BJ (cell line): ENCODE data around the gene GOLGA3. TPM values are rescaled to one million over a fixed set of nuclear protein-coding genes. Genes with fewer than 3 reads are reported as not detected.

Experiments
- CTCF ChIA-PET: fragments of 350-600 bp; formaldehyde crosslinking; extraction: SDS; loops from one replicate; lab custom pipeline; 2021; ENCODE audit warnings: antibody characterized with exemption, inconsistent platforms; lab: Yijun Ruan, JAX
- POLR2A ChIA-PET: fragments of 300-600 bp; sonication (Branson Sonifier 250); formaldehyde crosslinking; extraction: SDS; loops from one replicate; lab custom pipeline; 2021; ENCODE audit warnings: antibody characterized with exemption; lab: Charles Lee
- DNase-seq: peaks from one replicate; pipeline ENCODE4 v3.0.0-alpha.2; 2011; ENCODE audit warnings: low read depth
- H3K27me3 ChIP-seq: 2 replicates; pipeline ENCODE4 v1.6.0; 2011; ENCODE audit warnings: low read length; ENCODE audit not compliant: control insufficient read depth, insufficient read depth
- H3K36me3 ChIP-seq: 2 replicates; pipeline ENCODE4 v1.5.1; 2011; ENCODE audit warnings: low read length; ENCODE audit not compliant: control insufficient read depth, insufficient read depth
- H3K4me3 ChIP-seq: 2 replicates; pipeline ENCODE4 v1.5.1; 2011; ENCODE audit warnings: low read depth, mild to moderate bottlenecking, control low read depth, low read length
- polyA plus RNA-seq: library from polyadenylated mRNA; depleted of rRNA; stranded (reverse); fragments of >200 nt; gene quantifications from 2 replicates; pipeline ENCODE4 v1.2.3, GENCODE V29; 2011
- TF ChIP-seq, protein P1 (sequence below): IDR thresholded peaks from 2 replicates; pipeline ENCODE4 v1.5.1; 2011; ENCODE audit warnings: low read depth, mild to moderate bottlenecking, control low read depth, inconsistent platforms, low read length, moderate library complexity; ENCODE audit not compliant: insufficient read depth

Gene GOLGA3
- polyA plus RNA-seq, 1 experiment, result 26.0 TPM

DNA sequence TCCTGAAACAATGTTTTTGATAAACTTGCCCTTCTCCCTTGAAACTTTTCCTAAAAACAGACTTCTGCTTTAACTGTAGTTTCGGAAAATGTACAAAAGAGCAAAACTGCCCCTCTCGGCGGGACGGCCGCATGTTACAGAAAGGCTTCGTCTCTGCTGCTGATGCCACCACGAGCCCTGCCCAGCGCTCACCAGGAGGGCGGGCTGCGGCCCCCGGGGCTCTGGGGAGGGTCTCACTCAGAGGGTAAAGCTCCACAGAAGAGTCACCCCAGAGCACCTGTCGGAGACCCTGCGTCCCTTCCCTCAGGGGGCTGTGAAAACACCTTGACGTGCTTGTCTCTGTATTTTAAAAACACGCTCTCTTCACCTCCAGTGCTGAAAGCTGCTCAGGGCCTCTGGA lies 12.5 kb upstream of the GOLGA3 start:
- Histone ChIP-seq H3K4me3 (no peak overlapping the region), H3K27me3 (no peaks in the 10 kb centered on the region), H3K36me3 (peaks cover 29% of the 10 kb centered on the region)
- TF ChIP-seq, protein P1, sequence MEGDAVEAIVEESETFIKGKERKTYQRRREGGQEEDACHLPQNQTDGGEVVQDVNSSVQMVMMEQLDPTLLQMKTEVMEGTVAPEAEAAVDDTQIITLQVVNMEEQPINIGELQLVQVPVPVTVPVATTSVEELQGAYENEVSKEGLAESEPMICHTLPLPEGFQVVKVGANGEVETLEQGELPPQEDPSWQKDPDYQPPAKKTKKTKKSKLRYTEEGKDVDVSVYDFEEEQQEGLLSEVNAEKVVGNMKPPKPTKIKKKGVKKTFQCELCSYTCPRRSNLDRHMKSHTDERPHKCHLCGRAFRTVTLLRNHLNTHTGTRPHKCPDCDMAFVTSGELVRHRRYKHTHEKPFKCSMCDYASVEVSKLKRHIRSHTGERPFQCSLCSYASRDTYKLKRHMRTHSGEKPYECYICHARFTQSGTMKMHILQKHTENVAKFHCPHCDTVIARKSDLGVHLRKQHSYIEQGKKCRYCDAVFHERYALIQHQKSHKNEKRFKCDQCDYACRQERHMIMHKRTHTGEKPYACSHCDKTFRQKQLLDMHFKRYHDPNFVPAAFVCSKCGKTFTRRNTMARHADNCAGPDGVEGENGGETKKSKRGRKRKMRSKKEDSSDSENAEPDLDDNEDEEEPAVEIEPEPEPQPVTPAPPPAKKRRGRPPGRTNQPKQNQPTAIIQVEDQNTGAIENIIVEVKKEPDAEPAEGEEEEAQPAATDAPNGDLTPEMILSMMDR, result no peak
- ChIA-PET POLR2A (no interaction called here), CTCF (no interaction called here)
- DNase-seq, result no peak

DNA sequence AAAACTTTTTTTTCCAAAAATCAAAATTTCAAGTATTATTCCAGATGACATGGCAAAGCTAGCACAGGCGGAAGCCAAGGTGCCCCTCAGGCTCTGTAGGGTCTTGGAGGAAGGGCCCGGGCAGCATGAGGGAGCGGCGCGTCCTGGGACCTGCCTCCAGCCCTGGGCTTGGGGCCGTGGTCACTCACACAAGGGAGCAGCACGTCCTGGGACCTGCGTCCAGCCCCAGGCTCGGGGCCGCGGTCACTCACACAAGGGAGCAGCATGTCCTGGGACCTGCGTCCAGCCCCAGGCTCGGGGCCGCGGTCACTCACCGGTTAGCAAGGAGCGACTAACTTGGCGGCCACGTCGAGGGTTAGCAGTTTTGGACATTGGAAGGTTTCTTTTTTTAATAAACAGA lies 11.9 kb upstream of the GOLGA3 start:
- H3K27me3 ChIP-seq, result no peaks in the 10 kb centered on the region
- H3K36me3 ChIP-seq, result peaks cover 24% of the 10 kb centered on the region
- H3K4me3 ChIP-seq, result no peak overlapping the region
- no peak for DNase-seq
- TF ChIP-seq, protein P1, result no peak
- POLR2A ChIA-PET, result no interaction called here
- CTCF ChIA-PET, result no interaction called here

DNA sequence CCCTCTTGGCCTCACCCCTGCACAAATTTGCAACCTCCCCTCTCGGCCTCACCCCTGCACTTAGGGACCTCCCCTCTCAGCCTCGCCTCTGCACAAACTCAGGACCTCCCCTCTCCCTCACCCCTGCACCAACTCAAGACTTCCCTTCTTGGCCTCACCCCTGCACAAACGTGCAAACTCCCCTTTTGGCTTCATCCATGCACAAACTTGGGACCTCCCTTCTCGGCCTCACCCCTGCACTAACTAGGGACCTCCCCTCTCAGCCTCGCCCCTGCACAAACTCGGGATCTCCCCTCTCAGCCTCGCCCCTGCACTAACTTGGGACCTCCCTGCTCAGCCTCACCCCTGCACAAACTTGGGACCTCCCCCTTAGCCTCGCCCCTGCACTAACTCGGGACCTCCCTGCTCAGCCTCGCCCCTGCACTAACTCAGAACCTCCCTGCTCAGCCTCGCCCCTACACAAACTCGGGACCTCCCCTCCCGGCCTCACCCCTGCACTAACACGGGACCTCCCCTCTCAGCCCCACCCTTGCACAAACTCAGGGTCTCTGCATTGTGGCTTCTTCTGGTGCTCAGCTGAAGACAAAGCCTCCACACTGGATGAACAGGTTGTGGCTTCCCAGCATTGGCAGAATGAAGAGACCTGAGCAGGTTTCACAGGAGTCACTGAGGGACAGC lies 11.0 kb upstream of the GOLGA3 start:
- peaks cover 22% of the 10 kb centered on the region for H3K36me3 ChIP-seq
- no peak for DNase-seq
- ChIA-PET CTCF (interaction anchor here (0.6 kb wide), 1 partner anchor 30 kb away, joined by 3 read pairs; no protein-coding TSS in a partner anchor), POLR2A (no interaction called here)
- TF ChIP-seq, protein P1, result no peak
- H3K27me3 ChIP-seq, result no peaks in the 10 kb centered on the region
- no peak overlapping the region for H3K4me3 ChIP-seq

DNA sequence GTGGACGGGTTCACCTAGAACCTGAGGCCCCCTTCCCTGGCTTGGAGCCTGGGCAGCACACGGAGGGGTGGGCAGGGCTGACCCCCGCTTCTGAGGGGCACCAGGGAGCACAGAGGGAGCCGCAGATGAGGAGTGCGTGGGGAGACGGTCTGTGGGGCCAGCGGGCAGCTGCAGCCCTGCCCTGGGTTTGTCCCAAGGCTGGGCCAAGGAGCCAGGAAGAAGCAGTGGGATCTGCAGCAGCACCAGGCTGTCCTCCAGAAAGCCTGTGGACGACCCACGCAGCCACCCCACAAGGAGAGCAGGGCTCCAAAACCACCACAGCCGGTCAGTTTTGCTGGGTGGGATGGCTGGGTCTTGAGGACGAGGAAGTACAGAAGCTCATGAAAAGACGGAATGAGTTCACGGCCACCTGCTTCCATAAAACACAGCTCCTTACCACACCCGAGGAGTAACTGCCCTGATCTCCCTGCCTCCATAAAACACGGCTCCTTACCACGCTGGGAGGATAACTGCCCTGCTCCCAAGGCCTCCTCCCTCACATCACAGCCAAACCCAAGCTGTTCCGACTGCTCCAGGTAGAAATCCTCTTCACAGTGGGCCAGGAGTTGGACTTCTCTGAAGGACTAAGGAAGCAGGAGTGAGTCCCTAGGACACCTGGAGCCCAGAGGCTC lies 9.9 kb upstream of the GOLGA3 start:
- ChIA-PET CTCF (interaction anchor here (0.6 kb wide), 1 partner anchor 29 kb away, joined by 3 read pairs; no protein-coding TSS in a partner anchor), POLR2A (no interaction called here)
- DNase-seq, result no peak
- Histone ChIP-seq H3K27me3 (no peaks in the 10 kb centered on the region), H3K36me3 (peaks cover 24% of the 10 kb centered on the region), H3K4me3 (no peak overlapping the region)
- TF ChIP-seq, protein P1, result no peak

DNA sequence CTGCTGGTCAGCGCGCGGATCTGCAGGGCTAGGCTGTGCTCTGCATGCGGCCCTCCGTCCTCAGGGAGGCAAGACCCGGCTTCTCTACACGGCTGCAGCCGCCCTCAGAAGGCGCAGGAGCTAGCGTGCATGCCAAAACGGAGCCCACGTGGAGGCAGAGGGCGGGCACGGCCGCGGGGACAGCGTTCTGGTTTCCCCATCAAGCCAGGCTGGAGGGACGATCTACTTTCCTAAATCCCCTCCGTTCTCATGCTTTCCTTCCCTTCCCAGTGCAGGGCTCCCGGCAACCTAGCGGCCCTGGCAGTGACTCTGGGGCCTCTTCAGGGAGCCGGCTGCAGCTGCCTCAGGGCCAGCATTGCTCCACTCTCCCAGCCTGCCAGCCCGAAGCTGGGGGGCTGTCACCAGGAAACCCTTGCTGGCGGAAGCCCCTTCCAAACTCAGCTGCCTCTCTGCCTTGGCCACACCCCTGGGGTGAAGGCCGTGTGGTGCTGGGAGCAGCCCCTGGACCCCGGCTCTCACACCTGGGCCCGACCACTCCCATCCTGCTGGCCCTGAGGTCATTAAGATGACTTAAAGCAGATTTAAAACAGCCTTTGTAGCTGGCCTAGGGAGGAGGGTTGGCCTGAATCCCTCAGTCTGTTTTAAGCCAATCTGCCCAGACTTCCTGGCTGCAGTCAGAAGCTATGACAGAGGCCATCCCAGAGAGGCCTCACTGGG lies 9.2 kb upstream of the GOLGA3 start:
- DNase-seq, result no peak
- ChIA-PET POLR2A (no interaction called here), CTCF (no interaction called here)

More for the DNA sequence above, 9.2 kb upstream of the GOLGA3 start:
- Histone ChIP-seq H3K27me3 (no peaks in the 10 kb centered on the region), H3K36me3 (peaks cover 23% of the 10 kb centered on the region), H3K4me3 (no peak overlapping the region)
- TF ChIP-seq, protein P1, result no peak
